ENCODE results near the gene COA3.

- TF ChIP-seq CTCF (IDR thresholded peaks at IDR 0.05; ENCODE audit: insufficient read depth, low read length, poor library complexity, severe bottlenecking) (peak; percentile 82), EZH2phosphoT487 (conservative IDR thresholded peaks at IDR 0.05; ENCODE audit: low read length) (no peak)
These were observed 21.5 kb upstream of the COA3 start for GRCh38 chr17:42819939-42820535.

Measured in SU-DHL-6 (cell line).